ENCODE results near the gene SIRPB2. TPM values are rescaled to one million over a fixed set of nuclear protein-coding genes. Genes with fewer than 3 reads are reported as not detected.

SIRPB2 gene
- total and polyA plus RNA-seq, 2 donors from 2014 or later, result 0.86 to 8.2 TPM

DNA sequence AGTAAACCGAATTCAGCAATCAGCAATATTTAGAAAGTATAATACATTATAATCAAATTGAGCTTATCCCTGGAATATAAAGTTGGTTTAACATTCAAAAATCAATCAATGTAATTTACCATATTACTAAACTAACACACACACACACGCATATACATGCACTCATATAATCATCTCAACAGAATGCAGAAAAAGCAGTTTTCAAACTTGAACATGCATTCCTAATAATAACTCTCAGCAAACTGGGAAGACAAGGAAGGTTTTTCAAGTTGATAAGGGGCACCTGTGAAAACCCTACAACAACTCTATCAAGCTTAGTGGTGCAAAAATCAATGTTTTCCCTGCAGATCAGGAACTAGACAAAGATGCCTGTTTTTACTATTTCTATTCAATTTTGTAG lies 4.7 kb downstream of the SIRPB2 start:
- no peak overlapping the region for H3K27ac ChIP-seq (ENCODE audit: low read depth in 2 of 2, low read length in 2 of 2)
- TF ChIP-seq, protein P1, sequence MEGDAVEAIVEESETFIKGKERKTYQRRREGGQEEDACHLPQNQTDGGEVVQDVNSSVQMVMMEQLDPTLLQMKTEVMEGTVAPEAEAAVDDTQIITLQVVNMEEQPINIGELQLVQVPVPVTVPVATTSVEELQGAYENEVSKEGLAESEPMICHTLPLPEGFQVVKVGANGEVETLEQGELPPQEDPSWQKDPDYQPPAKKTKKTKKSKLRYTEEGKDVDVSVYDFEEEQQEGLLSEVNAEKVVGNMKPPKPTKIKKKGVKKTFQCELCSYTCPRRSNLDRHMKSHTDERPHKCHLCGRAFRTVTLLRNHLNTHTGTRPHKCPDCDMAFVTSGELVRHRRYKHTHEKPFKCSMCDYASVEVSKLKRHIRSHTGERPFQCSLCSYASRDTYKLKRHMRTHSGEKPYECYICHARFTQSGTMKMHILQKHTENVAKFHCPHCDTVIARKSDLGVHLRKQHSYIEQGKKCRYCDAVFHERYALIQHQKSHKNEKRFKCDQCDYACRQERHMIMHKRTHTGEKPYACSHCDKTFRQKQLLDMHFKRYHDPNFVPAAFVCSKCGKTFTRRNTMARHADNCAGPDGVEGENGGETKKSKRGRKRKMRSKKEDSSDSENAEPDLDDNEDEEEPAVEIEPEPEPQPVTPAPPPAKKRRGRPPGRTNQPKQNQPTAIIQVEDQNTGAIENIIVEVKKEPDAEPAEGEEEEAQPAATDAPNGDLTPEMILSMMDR (IDR thresholded peaks at IDR 0.05; ENCODE audit: borderline replicate concordance, extremely low read depth, insufficient read depth), result no peak
- intact Hi-C loops (cut with DNase I), result no loop called here
- no peaks in the 10 kb centered on the region for H3K4me1 ChIP-seq (ENCODE audit: control insufficient read depth in 2 of 3, insufficient read depth in 2 of 3, low read depth in 1 of 3, low read length in 3 of 3)
- no peak for FAIRE-seq
- H3K4me3 ChIP-seq (ENCODE audit: low read length in 3 of 3), result no peak overlapping the region
- no peaks in the 10 kb centered on the region for H3K27me3 ChIP-seq (ENCODE audit: control insufficient read depth, insufficient read depth, low read length)
- no peak overlapping the region for H3K9ac ChIP-seq (ENCODE audit: low read length in 3 of 3)
- DNase-seq, result no peak
- no peaks in the 10 kb centered on the region for H3K9me3 ChIP-seq (ENCODE audit: control insufficient read depth in 2 of 3, insufficient read depth in 1 of 3, low read length in 3 of 3)
- no peaks in the 10 kb centered on the region for H3K36me3 ChIP-seq (ENCODE audit: control insufficient read depth in 2 of 3, insufficient read depth in 3 of 3, low read length in 3 of 3)

DNA sequence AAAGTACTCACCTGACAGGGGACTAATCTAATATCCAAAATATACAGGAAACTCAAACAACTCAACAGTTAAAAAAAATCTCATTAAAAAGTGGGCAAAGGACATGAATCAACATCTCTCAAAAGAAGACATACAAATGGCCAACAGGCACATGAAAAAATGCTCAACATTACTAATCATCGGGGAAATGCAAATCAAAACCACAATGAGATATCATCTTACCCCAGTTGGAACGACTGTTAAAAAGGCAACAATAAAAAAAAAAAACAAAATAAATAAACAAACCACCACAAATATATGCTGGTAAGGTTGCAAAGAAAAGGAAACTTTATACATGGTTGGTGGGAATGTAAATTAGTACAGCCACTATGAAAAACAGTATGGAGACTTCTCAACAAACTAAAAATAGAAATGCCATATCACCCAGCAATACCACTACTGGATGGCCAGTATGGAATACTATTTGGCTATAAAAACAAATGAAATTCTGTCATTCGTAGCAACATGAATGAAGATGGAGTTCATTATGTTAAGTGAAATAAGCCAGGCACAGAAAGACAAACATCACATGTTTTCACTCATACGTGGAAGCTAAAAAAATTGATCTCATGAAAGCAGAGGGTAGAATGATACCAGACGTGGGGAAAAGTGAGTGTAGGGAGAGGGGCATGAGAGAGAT lies 6.6 kb downstream of the SIRPB2 start:
- H3K36me3 ChIP-seq (ENCODE audit: control insufficient read depth in 2 of 3, insufficient read depth in 3 of 3, low read length in 3 of 3), result no peaks in the 10 kb centered on the region
- no peak overlapping the region for H3K27ac ChIP-seq (ENCODE audit: low read depth in 2 of 2, low read length in 2 of 2)
- H3K4me3 ChIP-seq (ENCODE audit: low read length in 3 of 3), result no peak overlapping the region
- FAIRE-seq, result no peak
- no peaks in the 10 kb centered on the region for H3K27me3 ChIP-seq (ENCODE audit: control insufficient read depth, insufficient read depth, low read length)
- intact Hi-C loops (cut with DNase I), result no loop called here
- no peaks in the 10 kb centered on the region for H3K9me3 ChIP-seq (ENCODE audit: control insufficient read depth in 2 of 3, insufficient read depth in 1 of 3, low read length in 3 of 3)
- H3K9ac ChIP-seq (ENCODE audit: low read length in 3 of 3), result no peak overlapping the region
- TF ChIP-seq, protein P1 (IDR thresholded peaks at IDR 0.05; ENCODE audit: borderline replicate concordance, extremely low read depth, insufficient read depth), result no peak
- no peak for DNase-seq
- H3K4me1 ChIP-seq (ENCODE audit: control insufficient read depth in 2 of 3, insufficient read depth in 2 of 3, low read depth in 1 of 3, low read length in 3 of 3), result no peaks in the 10 kb centered on the region

DNA sequence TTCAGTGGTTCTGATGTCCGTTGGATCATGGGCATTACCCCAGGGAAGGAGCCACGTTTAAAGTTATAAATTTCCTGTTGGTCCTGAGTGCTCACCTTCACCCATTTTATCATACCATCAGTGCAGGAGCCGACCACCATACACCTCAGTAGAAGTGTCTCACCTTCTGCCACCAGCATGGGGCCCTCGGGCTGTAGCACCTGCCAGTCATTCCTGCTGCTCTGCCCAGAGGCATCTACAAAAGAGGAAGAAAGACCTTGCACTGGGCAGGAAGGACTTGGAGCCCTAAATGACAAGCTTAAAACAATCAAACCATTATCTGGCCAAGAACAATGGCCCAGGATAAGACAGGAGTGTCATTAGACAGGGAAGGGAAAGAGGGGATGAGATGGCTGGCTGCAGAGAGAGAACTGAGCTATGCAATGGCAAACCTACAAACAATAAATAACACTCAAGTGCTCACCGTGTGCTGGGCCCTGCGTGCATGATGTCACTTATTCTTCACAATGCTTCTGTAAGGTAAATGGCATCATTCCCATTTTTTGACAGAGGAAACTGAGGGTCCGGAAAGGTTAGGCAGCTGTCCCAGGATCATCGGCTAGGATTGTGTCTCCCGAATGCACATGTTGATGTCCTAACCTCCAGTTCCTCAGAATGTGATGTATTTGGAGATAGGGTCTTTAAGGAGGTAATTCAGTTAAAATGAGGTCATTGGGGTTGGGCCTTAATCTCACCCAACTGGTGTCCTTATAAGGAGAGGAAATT lies 11.2 kb downstream of the SIRPB2 start:
- intact Hi-C loops (cut with DNase I), result no loop called here
- no peak for FAIRE-seq
- no peaks in the 10 kb centered on the region for H3K27me3 ChIP-seq (ENCODE audit: control insufficient read depth, insufficient read depth, low read length)

More for the DNA sequence above, 11.2 kb downstream of the SIRPB2 start:
- no peaks in the 10 kb centered on the region for H3K36me3 ChIP-seq (ENCODE audit: control insufficient read depth in 2 of 3, insufficient read depth in 3 of 3, low read length in 3 of 3)
- H3K9me3 ChIP-seq (ENCODE audit: control insufficient read depth in 2 of 3, insufficient read depth in 1 of 3, low read length in 3 of 3), result no peaks in the 10 kb centered on the region
- no peak overlapping the region for H3K27ac ChIP-seq (ENCODE audit: low read depth in 2 of 2, low read length in 2 of 2)
- H3K4me3 ChIP-seq (ENCODE audit: low read length in 3 of 3), result no peak overlapping the region
- TF ChIP-seq, protein P1 (IDR thresholded peaks at IDR 0.05; ENCODE audit: borderline replicate concordance, extremely low read depth, insufficient read depth), result no peak
- no peak overlapping the region for H3K9ac ChIP-seq (ENCODE audit: low read length in 3 of 3)
- H3K4me1 ChIP-seq (ENCODE audit: control insufficient read depth in 2 of 3, insufficient read depth in 2 of 3, low read depth in 1 of 3, low read length in 3 of 3), result no peaks in the 10 kb centered on the region
- no peak for DNase-seq

Data from kidney (tissue), 14 donors.